ENCODE results near the gene MYO1B. TPM values are rescaled to one million over a fixed set of nuclear protein-coding genes. Genes with fewer than 3 reads are reported as not detected.

Gene MYO1B
- total RNA-seq, 1 donor from 2014 or later, result 16.2 TPM

DNA sequence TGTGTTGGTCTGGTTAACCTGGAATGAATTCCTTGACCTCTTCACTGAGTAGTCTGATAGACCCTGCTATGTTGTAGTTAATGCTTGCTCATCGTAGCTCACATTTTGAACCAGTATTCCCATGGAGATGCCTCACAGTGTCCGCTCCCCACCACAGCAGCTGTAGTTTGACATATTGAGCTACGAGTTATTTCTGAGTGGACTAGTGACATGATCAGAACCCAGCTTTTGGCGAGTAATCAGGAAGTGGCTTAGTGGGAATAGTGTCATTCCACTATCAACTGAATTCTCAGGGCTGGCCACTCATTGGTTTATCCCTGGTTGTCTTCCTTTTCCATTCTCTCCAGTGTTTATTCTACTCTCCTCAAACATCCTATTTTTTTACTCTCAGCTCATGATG, 102.7 kb downstream of the MYO1B start:
- H3K4me3 ChIP-seq, result no peak overlapping the region
- no peaks in the 10 kb centered on the region for H3K27me3 ChIP-seq (ENCODE audit: low read depth)
- intact Hi-C loops (cut with micrococcal nuclease), result no loop called here
- peaks cover under 1% of the 10 kb centered on the region for H3K36me3 ChIP-seq
- DNase-seq, result no peak
- H3K9me3 ChIP-seq (replicated peaks), result no peaks in the 10 kb centered on the region
- peaks cover 39% of the 10 kb centered on the region for H3K4me1 ChIP-seq
- TF ChIP-seq CTCF (IDR thresholded peaks at IDR 0.05; ENCODE audit: borderline replicate concordance), result no peak
- H3K27ac ChIP-seq (replicated peaks), result no peak overlapping the region

DNA sequence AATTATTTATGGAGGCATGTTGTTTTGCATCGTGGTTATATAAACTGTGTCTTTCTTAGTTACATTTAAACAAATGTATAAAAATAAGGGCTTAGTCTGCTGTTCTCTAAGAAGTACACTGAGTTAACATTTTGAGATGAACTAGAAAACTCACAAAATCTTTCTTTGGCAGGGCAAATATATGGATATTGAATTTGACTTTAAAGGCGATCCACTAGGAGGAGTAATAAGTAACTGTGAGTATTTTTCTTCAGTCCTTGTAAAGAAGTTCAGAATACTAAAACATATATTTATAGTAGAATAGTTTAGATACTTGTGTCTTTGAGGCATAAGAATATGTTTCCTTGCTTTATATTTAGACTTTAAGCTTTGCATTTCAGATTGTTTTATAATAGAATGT, 104.8 kb downstream of the MYO1B start:
- Histone ChIP-seq H3K36me3 (peaks cover under 1% of the 10 kb centered on the region), H3K4me3 (no peak overlapping the region), H3K4me1 (peaks cover 25% of the 10 kb centered on the region), H3K27me3 (ENCODE audit: low read depth) (no peaks in the 10 kb centered on the region), H3K9me3 (replicated peaks) (peaks cover under 1% of the 10 kb centered on the region), H3K27ac (replicated peaks) (no peak overlapping the region)
- intact Hi-C loops (cut with micrococcal nuclease), result no loop called here
- peak; percentile 14 for TF ChIP-seq CTCF (IDR thresholded peaks at IDR 0.05; ENCODE audit: borderline replicate concordance)
- DNase-seq, result no peak

DNA sequence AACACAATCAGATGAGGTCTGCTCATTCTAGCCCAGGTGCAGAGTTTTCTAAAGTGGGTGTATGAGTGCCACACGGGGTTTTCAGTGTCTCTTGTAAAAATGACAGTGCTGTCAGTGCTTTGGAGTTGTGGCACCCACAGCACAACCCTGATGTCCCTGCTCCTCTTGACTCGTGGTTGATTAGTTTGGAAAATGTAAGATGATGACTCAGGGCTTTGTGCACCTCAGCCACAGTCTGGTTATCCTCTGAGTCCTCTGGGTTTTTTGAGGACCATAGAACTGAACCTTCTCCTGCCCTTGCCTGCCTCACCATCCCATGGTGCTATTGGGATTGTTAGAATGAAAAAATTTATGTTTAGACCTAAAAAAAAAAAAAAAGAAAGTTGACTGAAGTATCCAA, 105.6 kb downstream of the MYO1B start:
- Histone ChIP-seq H3K27me3 (ENCODE audit: low read depth) (no peaks in the 10 kb centered on the region), H3K4me3 (no peak overlapping the region), H3K9me3 (replicated peaks) (peaks cover 4% of the 10 kb centered on the region), H3K36me3 (peaks cover 8% of the 10 kb centered on the region), H3K27ac (replicated peaks) (no peak overlapping the region), H3K4me1 (peaks cover 17% of the 10 kb centered on the region)
- DNase-seq, result no peak
- TF ChIP-seq CTCF (IDR thresholded peaks at IDR 0.05; ENCODE audit: borderline replicate concordance), result no peak
- intact Hi-C loops (cut with micrococcal nuclease), result no loop called here

GRCh38 chr2:191351298-191351697, 106.1 kb downstream of the MYO1B start:
- Histone ChIP-seq H3K36me3 (peaks cover 10% of the 10 kb centered on the region), H3K27me3 (ENCODE audit: low read depth) (no peaks in the 10 kb centered on the region), H3K4me3 (no peak overlapping the region), H3K9me3 (replicated peaks) (peaks cover 4% of the 10 kb centered on the region), H3K27ac (replicated peaks) (no peak overlapping the region), H3K4me1 (peaks cover 14% of the 10 kb centered on the region)
- intact Hi-C loops (cut with micrococcal nuclease), result no loop called here
- no peak for DNase-seq
- TF ChIP-seq CTCF (IDR thresholded peaks at IDR 0.05; ENCODE audit: borderline replicate concordance), result no peak

- H3K36me3 ChIP-seq, result peaks cover 10% of the 10 kb centered on the region
- H3K4me1 ChIP-seq, result peaks cover 11% of the 10 kb centered on the region
- intact Hi-C loops (cut with micrococcal nuclease), result no loop called here
- DNase-seq, result no peak
- H3K27ac ChIP-seq (replicated peaks), result no peak overlapping the region
- H3K9me3 ChIP-seq (replicated peaks), result peaks cover 4% of the 10 kb centered on the region
- H3K4me3 ChIP-seq, result no peak overlapping the region
- no peaks in the 10 kb centered on the region for H3K27me3 ChIP-seq (ENCODE audit: low read depth)
- TF ChIP-seq CTCF (IDR thresholded peaks at IDR 0.05; ENCODE audit: borderline replicate concordance), result no peak
Measured at GRCh38 chr2:191351921-191352320, 106.7 kb downstream of the MYO1B start.

- no peak for TF ChIP-seq CTCF (IDR thresholded peaks at IDR 0.05; ENCODE audit: borderline replicate concordance)
- no peaks in the 10 kb centered on the region for H3K27me3 ChIP-seq (ENCODE audit: low read depth)
- no peak for DNase-seq
- no peak overlapping the region for H3K4me3 ChIP-seq
- peaks cover 6% of the 10 kb centered on the region for H3K4me1 ChIP-seq
- H3K27ac ChIP-seq (replicated peaks), result no peak overlapping the region
- peaks cover 10% of the 10 kb centered on the region for H3K36me3 ChIP-seq
- peaks cover 4% of the 10 kb centered on the region for H3K9me3 ChIP-seq (replicated peaks)
- intact Hi-C loops (cut with micrococcal nuclease), result no loop called here
Measured at GRCh38 chr2:191352536-191352935, 107.3 kb downstream of the MYO1B start.
